Activated CD8-positive, alpha-beta memory T cell treated with anti-CD3 and anti-CD28 coated beads for 48 hours (primary cell): ENCODE results near the gene COPS9.

Experiments used
- DNase-seq, 3 experiments: peaks; one replicate each; pipeline ENCODE4 v3.0.0-alpha.2; 2020; ENCODE audit warnings: low read depth in 2 of 3, low spot score in 2 of 3

COPS9 gene

GRCh38 chr2:240136671-240137292 lies 677 bp upstream of the COPS9 start:
- no peak for DNase-seq

GRCh38 chr2:240135706-240136012 lies 446 bp downstream of the COPS9 start:
- no peak for DNase-seq

- DNase-seq: no peak
These were observed 1.1 kb downstream of the COPS9 start for GRCh38 chr2:240134956-240135520.

- no peak for DNase-seq
These were observed 1.6 kb downstream of the COPS9 start for GRCh38 chr2:240134466-240134865.

- no peak for DNase-seq
These were observed 2.7 kb downstream of the COPS9 start for GRCh38 chr2:240133401-240133800.

- no peak for DNase-seq
These were observed 3.5 kb downstream of the COPS9 start for GRCh38 chr2:240132651-240132980.

- no peak for DNase-seq
These were observed 4.0 kb downstream of the COPS9 start for GRCh38 chr2:240131941-240132650.

GRCh38 chr2:240131296-240131695 lies 4.8 kb downstream of the COPS9 start:
- no peak for DNase-seq

GRCh38 chr2:240130393-240131195 lies 5.5 kb downstream of the COPS9 start:
- DNase-seq: no peak

- DNase-seq: no peak
These were observed 6.2 kb downstream of the COPS9 start for GRCh38 chr2:240129731-240130392.

GRCh38 chr2:240129311-240129710 lies 6.8 kb downstream of the COPS9 start:
- DNase-seq: no peak

- DNase-seq: no peak
These were observed 7.4 kb downstream of the COPS9 start for GRCh38 chr2:240128608-240129145.

- no peak for DNase-seq
These were observed 8.0 kb downstream of the COPS9 start for GRCh38 chr2:240127911-240128607.

GRCh38 chr2:240127191-240127750 lies 8.8 kb downstream of the COPS9 start:
- DNase-seq: no peak

- no peak for DNase-seq
These were observed 9.4 kb downstream of the COPS9 start for GRCh38 chr2:240126731-240127130.

- DNase-seq: no peak
These were observed 10.4 kb downstream of the COPS9 start for GRCh38 chr2:240125742-240126141.

GRCh38 chr2:240124651-240125030 lies 11.5 kb downstream of the COPS9 start:
- DNase-seq: no peak

GRCh38 chr2:240123821-240124650 lies 12.1 kb downstream of the COPS9 start:
- DNase-seq: no peak

- DNase-seq: no peak
These were observed 14.4 kb downstream of the COPS9 start for GRCh38 chr2:240121675-240122074.

GRCh38 chr2:240121190-240121589 lies 14.9 kb downstream of the COPS9 start:
- DNase-seq: no peak
